GM18508 (cell line): ENCODE data around the gene ROR2.

Experiments
- ATAC-seq: cut with Tn5 transposase; IDR thresholded peaks from one replicate; pipeline ENCODE4 v1.9.1; 2021; ENCODE audit warnings: moderate number of reproducible peaks; ENCODE audit not compliant: insufficient read depth, unreplicated experiment

The ROR2 gene

DNA sequence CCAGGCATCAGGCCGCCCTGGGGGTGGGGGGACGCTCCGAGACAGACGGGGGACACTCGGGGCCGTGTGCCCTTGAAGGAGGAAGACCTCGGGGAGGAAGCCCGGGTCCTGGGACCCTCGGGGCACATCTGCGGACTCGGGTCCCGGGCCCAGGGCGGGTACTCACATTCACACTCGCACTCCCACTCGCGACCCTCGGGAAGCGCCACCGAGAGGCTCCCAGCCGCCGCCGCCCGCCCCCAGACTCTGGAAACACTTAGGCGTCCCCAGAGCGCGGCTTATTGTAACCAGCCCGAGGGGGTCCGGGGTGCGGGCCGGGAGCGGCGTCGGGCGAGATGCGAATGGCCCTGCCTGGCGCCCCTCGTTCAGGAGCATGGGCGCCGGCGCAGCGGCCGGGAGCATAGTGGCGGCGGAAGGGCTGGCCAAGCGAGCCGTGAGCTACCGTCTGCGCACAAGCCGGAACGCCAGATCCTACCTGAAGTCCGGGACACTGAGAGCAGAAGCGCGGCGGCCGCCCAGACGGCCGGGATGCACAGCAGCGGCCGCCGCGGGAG is 559 bp downstream of the ROR2 start:
- no peak for ATAC-seq

DNA sequence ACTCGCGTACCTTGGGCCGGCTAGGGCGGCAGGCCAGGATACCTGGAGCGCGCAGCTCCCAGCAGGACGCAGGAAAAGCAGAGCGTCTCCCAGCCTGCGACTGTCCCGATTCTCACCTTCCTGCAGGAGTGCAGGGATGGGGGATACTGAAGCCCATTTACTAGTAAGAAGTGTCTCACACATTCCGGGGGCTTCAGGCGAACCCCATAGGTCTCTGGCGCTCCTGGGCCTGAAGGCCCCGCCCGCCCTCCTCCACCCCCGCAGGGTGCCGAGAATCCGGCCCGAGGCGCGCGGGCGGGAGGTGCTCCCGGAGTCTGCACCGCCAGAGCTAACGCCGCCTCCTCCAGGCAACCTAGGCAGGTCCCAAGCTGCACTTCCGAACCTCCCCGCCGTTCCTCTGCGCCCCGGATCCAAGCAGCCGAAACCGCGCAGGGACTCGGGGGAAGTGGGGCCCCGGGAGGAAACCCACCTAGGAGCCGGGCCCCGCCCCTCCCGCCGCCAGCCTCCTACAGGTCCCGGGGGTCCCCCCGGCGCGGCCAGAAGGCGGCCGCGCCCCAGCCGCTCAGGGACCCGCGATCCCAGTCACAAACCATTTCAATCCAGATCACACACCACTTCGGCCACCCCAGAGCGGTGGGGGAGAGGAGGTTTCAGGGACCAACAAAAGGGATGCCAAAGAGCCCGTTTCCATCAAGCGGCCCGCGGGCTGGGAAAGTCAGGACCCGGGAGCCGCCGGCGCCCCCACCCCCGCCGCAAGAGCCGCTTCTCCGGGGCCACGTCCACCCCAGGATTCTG is 1.2 kb downstream of the ROR2 start:
- ATAC-seq: no peak

DNA sequence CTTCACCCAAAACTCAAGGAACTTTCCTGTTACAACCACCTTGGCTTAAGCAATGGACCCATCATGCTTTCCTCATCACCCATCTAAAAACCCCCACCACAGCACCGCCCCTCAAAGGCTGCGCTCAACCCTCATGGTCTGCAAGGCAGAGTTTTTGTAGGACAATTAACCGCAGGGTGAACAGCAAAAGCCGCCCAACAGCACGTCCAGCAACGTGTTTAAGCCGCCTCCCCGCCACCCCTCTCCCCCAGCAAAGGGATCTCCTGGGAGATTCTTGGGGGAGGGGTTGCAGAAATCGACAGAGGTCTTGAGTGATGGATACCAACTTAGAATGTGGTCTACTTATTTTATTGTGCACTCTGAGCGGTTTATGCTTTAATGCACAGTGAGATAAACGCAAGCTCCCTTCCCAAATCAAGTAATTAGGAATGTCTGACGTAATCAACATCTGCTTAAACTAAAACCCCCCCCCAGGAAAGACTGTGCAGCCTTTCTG is 1.9 kb downstream of the ROR2 start:
- no peak for ATAC-seq

DNA sequence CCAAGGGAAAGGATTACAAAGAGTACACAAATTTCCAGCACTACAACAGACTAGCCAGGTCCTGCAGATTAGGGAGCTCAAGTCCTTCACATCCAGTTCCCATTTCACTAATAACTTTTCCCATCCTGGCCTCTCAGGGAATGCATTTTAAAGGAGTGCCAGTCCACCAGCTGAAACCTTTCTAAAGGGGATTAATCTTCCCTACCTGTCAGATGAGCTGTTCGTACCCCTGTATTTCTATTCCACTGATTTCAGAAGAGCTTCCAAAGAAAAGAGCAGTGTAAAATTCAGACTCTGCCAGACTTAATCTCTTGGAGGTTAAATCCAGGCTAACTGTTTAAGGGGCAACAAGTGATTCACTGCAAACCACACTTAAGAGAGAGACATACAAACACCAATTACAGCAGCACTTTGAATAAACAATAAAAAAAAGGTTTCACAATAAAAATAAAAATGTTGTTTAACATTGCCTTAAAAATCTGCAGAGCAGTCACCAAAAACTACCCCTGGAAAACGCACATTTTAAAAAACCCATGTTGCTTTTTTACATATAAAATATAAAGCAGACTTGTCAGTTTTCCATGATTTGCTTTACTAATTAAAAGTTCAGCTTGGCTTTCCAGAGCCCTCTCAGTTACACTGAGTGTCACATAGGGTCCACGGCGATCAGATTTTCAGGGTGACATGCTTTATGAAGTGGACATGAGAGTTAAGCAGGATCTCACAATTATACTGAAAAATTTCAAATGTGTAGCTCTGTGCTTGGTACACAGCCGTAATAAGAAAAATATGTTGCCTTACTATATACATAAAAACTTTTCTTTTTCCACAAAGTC is 3.2 kb downstream of the ROR2 start:
- no peak for ATAC-seq

- ATAC-seq: no peak
Observed at GRCh38 chr9:91946196-91946595, 3.8 kb downstream of the ROR2 start.

DNA sequence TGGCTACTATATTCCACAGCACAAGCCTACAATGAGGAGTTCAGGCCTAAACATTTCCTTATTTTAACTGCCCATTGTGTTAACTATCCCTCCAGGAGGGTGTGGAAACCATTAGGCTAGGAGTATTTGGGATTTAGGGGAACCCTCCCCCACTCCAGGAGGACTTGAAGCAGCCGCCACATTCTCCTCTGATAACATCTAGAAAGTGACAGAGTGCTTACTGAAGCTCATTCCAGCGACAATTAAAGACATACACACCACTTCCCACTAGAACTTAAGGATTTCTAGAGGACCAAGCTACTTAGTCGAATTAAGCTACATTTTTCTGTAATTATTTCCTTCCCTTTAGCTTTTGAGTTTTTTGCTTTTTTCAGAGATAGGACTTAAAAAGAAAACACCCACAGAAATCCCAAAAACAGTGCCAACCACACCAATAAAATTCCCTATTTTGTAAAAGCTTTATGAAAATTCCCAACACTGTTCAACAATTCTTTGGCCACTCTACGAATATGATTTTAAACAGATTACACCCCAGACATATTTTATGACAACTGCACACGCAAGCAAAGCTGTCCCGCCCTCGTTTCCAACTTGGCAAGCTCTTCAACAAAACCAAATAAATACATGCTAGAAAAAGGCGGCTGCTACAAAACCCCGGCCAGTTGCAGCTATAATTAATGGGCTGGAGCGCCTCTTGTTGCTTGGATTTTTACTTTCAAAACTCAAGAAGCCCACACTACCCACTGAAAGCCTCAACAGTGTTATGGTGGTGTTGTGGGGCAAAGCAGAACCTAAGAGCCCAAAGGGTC is 4.5 kb downstream of the ROR2 start:
- ATAC-seq: no peak

- no peak for ATAC-seq
Observed at GRCh38 chr9:91944711-91945110, 5.3 kb downstream of the ROR2 start.

DNA sequence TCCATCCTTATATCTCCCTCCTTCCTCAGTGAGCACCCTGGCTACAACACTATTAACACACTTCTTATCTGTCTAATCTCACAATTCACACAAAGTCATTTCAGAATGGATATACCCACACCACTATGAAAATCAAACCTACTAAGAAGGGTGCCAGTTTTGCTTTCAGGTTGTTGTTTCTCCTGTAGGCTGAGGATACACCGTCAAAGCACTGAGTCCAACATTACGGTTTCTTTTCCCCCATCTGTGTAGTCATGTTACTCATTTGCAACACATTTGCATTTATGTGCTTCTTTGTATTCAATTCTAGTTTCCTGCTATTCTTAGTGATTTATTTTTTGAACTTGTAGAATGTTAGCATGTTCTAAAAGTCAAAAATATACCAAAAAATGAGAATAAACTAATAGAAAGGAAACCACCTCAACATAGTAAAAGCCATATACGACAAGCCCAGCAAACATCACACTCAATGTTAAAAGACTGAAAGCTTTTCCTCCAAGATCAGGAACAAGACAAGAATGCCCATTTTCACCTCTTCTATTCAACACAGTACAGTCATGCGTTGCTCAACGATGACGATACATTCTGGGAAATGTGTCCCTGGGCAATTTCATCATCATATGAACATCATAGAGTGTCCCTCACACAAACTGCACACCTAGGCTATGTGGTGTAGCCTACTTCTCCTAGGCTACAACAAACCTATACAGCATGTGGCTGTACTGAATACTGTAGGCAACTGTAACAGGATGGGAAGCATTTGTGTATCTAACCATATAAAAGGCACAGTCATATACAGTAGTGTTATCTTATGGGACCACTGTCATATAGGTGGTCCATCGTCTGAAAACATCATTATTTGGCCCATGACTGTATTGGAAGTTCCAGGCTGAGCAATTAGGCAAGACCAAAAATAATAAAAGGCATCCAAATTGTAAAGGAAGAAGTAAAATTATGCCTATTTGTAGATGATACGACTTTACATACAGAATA is 6.3 kb downstream of the ROR2 start:
- no peak for ATAC-seq

DNA sequence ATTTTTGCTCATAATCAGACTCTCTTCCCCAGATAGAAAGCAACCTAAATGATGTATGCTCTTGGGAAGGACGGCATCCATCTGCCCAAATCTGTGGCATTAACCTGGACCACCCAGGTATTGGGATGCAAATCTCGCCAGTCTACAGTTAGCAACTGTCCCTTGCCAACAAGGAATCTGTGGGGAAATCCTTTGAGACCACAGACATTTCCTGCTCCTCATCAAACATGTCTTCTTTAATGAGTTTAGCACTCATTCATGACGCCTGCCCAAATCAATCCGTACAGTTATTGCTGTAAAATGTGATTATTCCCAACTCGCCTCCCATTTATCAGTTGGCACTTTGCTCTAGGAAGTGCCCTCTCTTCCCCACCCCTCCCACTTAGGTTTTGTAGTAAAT is 7.8 kb downstream of the ROR2 start:
- ATAC-seq: no peak

- no peak for ATAC-seq
Observed at GRCh38 chr9:91939978-91940377, 10.1 kb downstream of the ROR2 start.

DNA sequence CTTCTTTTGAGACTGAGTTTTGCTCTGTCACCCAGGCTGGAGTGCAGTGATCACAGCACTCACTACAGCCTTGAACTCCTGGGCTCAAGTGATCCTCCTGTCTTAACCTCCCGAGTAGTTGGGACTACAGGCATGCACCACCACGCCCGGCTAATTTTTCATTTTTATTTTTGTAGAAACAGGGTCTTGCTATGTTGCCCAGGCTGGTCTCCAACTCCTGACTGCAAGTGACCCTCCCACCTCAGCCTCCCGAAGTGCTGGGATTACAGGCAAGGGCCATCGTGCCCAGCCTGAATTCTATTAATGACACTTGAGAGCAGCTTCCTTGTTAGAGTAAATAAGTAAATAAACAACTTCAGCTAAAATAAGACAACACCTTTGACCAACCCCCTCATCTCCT is 12.3 kb downstream of the ROR2 start:
- no peak for ATAC-seq

DNA sequence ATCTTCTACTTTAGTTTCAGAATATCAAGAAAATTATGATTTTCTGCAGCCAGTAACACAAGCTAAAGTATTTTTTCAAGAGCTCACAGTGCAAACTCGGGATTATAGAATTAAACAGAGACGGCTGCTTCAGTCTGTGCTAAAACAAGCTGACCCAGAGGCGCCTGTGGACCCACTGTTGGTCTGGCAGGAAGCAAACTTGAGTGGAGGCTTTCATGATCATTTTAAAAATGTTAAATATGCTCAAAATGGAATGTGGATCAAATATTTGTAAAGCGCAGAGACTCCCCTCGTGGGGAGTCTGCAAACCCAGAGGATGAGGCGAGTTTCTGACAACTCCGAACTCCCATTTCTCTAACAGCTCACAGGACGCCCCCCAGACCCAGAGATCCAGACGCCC is 13.0 kb downstream of the ROR2 start:
- no peak for ATAC-seq

DNA sequence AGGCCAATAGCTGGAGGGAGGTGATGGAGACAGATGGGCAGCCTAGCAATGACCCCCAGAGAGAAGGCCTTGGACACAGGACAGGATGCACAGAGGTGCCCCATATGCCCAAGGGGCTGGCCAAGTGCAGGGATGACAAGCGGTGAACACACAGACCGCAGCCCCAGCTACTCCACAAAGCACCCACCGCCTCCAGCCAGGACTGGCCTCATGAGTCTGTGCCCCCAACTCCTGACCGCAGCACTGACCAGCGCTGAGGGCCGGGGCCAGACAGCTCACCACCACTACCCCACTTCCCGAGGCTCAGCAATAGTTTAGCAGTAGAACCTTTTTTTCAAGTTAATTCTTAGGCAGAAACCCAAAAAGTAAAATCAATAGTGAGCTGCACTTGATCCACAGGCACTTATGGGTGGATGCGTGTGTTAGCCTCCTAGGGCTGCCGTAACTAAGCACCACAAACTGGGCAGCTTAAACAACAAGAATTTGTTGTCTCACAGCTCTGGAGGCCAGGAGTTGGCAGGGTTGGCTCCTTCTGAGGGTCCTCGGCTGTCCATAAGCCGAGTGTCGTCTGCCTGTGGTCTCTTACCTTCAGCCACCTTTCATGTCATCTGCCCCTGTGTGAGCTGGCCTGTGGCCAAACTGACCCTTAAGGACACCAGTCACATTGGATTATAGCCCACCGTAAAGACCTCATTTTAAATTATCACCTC is 14.1 kb downstream of the ROR2 start:
- no peak for ATAC-seq

DNA sequence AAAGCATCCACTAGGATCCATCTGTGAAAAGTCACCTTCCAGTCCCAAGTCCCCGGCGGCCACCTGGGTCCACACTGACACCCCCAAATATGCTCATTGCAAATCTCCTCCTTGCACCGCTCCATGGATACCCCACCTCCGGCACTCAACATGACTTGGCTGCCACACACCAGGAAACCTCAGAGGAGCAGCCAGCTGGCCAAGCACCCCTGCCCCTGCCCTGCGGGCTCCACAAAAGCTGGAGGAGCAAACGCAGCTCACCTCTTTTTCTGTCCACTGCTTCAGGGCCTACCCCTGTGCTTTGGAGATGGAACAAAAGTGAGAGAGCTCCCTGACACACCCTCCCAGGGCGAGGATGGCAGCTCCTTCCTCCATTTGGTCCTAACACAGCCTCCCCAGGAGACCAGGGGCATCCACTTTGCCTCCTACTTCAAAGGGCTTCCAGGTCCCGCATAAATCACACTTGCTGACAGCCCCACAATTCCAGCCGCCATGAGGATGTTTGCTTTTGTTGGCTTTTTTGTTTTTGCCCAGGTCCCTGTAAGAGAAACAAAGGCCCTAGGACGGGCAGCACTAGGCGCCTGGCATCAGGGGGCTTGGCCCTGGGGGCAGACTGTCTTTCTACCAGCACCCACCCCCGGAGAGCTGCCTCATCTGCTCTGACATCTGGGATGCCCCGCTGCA is 14.8 kb downstream of the ROR2 start:
- ATAC-seq: no peak

DNA sequence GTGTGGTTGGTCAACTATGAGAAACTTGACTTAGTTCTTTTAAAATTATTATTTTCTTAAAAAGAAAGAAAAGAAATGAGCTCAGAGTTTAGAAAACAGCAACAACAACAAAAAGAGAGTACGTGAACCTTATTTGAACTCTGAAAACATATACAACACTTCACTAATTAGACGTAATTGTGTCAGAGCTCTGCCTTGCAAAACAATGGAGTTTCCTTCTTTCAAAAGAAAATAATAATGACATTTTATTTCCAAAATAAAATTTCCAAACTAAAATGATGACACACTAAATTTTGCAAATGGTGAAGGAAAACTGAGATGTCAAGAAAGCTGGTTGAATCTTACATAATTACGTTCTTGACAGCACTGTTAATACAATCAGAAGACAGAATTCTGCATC is 15.4 kb downstream of the ROR2 start:
- no peak for ATAC-seq

- no peak for ATAC-seq
Observed at GRCh38 chr9:91933556-91934352, 16.3 kb downstream of the ROR2 start.

- ATAC-seq: no peak
Observed at GRCh38 chr9:91930475-91930874, 19.6 kb downstream of the ROR2 start.
